ENCODE results near the gene TEN1. TPM values are rescaled to one million over a fixed set of nuclear protein-coding genes. Genes with fewer than 3 reads are reported as not detected.

The TEN1 gene
- total and polyA plus RNA-seq, 9 of the 15 experiments (the other 6 are each of a cell fraction or from before 2014, with no cell fraction given), result 1.3 to 25.7 (median 10.1) TPM

- no peak for TF ChIP-seq CHD7 (IDR thresholded peaks at IDR 0.05; ENCODE audit: low read depth, low read length)
- peak; percentile 93 for TF ChIP-seq POLR2B (IDR thresholded peaks at IDR 0.05; ENCODE audit: low read depth, partially characterized antibody)
- no peak for TF ChIP-seq TCF7L2 (IDR thresholded peaks at IDR 0.05; ENCODE audit: low read depth, low read length)
- TF ChIP-seq SMARCA5 (IDR thresholded peaks at IDR 0.05), result no peak
- no peak for TF ChIP-seq TBL1XR1 (IDR thresholded peaks at IDR 0.05; ENCODE audit: low read length in 2 of 2)
- no peak for TF ChIP-seq FOXM1 (IDR thresholded peaks at IDR 0.05; ENCODE audit: low read depth)
- TF ChIP-seq FOXM1 (CRISPR knock-in tag; IDR thresholded peaks at IDR 0.05; ENCODE audit: low read depth), result no peak
- peak; percentile 91 for TF ChIP-seq PHF20 (IDR thresholded peaks at IDR 0.05; ENCODE audit: partially characterized antibody)
- peak; percentile 65; the same call in 1 of the 2 replicates for TF ChIP-seq TGIF2 (CRISPR knock-in tag; IDR thresholded peaks at IDR 0.05)
- TF ChIP-seq HNRNPUL1 (IDR thresholded peaks at IDR 0.05; ENCODE audit: low read length), result no peak
- no peak for TF ChIP-seq KAT2B (IDR thresholded peaks at IDR 0.05; ENCODE audit: low read depth, low read length)
- TF ChIP-seq ZBTB26 (CRISPR knock-in tag; IDR thresholded peaks at IDR 0.05), result no peak
- TF ChIP-seq JUND (IDR thresholded peaks at IDR 0.05; ENCODE audit: borderline replicate concordance, low read depth, low read length), result 0 out of 2 replicates have a peak, but pooled peaks have one; percentile 25
- TF ChIP-seq JUND (tag; IDR thresholded peaks at IDR 0.05; ENCODE audit: borderline replicate concordance, low read depth, low read length), result no peak; the same call in 2 of the 3 replicates
Measured at GRCh38 chr17:75978938-75979704, at the start of gene TEN1, which contains the start of gene ACOX1 (continued).
